Fibroblast of pulmonary artery (primary cell): Measurements from ENCODE around the gene ZBTB20.

ENCODE experiments used
- DNase-seq: peaks from one replicate; pipeline ENCODE4 v3.0.0-alpha.2; 2010; ENCODE audit warnings: low read depth
- H3K4me3 ChIP-seq: replicated peaks from 2 replicates; pipeline ENCODE4 v1.5.1; 2011; ENCODE audit warnings: low read depth, mild to moderate bottlenecking, control low read depth, low read length, moderate library complexity
- TF ChIP-seq, protein P1 (sequence below): IDR thresholded peaks from 2 replicates; pipeline ENCODE4 v1.5.1; 2011; ENCODE audit warnings: mild to moderate bottlenecking, control low read depth, low read length, inconsistent platforms; ENCODE audit errors: missing control alignments

ZBTB20 gene

DNA sequence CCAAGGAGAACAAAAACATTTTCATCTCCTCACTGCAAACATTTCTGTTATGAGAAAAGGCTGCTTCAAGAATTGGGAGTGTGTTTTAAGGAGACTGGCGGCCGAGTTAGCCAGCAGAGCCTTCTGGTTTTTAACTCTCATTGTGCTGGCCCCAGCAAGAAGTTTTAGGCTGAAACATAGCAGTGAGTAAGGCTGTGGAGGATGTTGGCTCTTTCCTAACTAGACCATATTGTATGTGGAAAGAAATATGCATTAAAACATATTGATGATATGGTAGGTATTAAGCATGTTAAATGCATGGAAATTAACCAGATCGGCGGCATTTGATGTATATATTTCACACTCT, 762.6 kb downstream of the ZBTB20 start:
- DNase-seq, result no peak
- peak overlapping the region; percentile 53 for H3K4me3 ChIP-seq
- TF ChIP-seq, protein P1, sequence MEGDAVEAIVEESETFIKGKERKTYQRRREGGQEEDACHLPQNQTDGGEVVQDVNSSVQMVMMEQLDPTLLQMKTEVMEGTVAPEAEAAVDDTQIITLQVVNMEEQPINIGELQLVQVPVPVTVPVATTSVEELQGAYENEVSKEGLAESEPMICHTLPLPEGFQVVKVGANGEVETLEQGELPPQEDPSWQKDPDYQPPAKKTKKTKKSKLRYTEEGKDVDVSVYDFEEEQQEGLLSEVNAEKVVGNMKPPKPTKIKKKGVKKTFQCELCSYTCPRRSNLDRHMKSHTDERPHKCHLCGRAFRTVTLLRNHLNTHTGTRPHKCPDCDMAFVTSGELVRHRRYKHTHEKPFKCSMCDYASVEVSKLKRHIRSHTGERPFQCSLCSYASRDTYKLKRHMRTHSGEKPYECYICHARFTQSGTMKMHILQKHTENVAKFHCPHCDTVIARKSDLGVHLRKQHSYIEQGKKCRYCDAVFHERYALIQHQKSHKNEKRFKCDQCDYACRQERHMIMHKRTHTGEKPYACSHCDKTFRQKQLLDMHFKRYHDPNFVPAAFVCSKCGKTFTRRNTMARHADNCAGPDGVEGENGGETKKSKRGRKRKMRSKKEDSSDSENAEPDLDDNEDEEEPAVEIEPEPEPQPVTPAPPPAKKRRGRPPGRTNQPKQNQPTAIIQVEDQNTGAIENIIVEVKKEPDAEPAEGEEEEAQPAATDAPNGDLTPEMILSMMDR, result no peak

DNA sequence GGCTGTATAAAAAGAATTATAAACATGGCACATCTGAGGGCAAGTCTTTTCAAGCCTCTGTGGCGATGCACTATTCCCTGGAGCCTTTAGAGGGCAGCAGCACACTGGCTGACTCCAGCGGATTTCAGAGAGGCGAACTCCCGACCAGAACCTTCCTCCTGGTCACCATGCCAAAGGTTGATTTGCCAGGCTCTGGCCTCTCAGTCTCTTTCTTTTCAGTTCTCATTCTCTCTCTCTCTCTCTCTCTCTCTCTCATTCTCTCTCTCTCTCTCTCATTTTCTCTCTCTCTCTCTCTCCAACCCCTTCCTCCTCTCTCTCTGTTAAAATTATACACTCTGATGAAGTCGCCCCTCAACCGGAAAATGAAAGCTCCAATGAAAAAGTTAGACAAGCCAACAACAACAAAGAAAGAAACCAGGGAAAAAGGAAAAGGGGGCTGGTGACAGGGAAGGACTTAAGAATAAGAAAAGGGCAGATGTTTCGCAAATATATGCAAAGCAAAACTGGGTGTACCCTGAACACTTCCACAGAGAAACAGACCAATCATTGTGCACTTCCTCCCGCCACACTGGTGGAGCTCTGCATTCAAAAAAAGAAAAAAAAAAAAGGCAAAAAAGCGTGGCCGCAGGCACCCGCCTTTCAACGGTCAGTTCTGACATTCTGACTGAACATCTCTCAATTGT, 763.1 kb downstream of the ZBTB20 start:
- TF ChIP-seq, protein P1, result peak; percentile 99
- H3K4me3 ChIP-seq, result peak overlapping the region; percentile 53
- peak; percentile 92 for DNase-seq

DNA sequence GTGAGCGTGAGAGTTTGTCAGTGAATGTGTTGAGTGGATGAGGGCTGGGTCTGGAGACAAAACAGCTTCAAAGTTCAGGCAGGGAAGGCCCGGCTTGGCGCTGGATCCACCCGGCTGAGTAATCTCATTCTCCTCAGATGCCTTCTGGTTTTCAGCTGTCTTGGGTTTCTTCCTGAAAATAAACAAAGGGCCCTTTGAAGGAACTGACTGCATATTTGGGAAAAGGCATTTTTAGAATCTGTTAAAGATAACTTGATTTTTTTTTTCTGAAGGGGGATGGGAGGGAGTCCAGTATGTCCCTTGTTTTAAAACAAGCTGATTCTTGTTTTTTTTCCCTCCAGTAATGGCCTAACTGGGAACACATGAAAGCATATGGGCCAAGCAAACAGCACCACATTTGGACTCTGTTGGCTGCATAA, 766.8 kb downstream of the ZBTB20 start:
- no peak overlapping the region for H3K4me3 ChIP-seq
- TF ChIP-seq, protein P1, result no peak
- peak; percentile 84 for DNase-seq

DNA sequence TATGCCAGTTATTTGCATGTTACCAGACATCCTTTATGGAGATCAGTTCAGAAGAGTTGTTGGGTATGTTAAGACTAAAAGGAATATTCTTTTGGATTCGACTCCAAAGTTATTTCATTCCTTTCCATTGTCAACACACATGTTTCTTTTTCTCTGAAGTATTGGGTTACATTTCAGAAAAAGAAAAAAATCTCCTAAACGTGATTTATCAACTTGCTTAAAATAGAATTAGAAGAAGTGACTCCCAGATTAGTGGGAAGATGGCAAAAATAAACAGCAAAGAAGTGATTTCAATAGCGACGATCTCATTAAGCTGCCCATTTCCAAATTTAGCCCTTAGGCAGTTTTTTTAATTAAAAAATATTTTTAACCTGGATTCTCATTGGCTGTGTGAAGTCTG, 767.8 kb downstream of the ZBTB20 start:
- TF ChIP-seq, protein P1, result no peak
- no peak for DNase-seq

DNA sequence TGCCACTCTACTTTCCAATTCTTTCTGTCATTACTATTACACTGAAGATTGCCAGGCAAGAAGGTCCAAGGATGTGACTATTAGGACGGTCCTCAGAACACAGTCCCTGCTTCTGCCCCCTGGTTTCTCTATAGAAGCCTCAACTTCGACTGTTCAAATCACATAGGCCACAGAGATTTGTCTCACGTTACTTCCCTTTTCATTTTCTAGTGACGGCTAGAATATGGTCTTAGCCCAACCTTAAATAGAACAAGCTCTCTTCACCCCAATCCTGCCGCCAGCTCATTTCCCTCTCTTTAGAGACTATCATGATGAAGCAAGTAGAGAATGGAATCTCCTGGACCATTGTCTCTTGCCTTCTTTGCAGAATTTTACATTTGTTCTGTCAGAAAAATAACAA, 768.3 kb downstream of the ZBTB20 start:
- TF ChIP-seq, protein P1, result no peak
- no peak for DNase-seq
- no peak overlapping the region for H3K4me3 ChIP-seq

More for the DNA sequence above, 767.8 kb downstream of the ZBTB20 start:
- no peak overlapping the region for H3K4me3 ChIP-seq

DNA sequence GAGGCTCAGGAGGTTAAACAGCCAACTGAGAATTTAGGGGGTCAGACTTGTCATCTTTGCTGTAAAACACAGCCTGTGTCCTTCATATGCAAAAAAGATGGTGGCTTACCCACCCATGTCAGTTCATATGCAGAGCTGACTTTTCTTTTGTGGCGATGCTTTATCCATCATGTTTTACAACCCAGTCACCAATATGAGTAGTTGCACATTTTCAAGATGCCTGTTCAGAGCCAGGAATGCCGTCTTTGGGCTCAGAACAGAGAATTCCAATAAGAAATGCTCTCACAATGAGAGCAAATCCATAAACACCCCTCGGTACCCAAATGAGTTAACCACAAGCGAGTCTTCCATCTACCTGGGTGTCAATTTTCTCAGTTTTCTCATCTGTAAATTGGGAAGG, 769.7 kb downstream of the ZBTB20 start:
- no peak overlapping the region for H3K4me3 ChIP-seq
- TF ChIP-seq, protein P1, result no peak
- DNase-seq, result no peak

DNA sequence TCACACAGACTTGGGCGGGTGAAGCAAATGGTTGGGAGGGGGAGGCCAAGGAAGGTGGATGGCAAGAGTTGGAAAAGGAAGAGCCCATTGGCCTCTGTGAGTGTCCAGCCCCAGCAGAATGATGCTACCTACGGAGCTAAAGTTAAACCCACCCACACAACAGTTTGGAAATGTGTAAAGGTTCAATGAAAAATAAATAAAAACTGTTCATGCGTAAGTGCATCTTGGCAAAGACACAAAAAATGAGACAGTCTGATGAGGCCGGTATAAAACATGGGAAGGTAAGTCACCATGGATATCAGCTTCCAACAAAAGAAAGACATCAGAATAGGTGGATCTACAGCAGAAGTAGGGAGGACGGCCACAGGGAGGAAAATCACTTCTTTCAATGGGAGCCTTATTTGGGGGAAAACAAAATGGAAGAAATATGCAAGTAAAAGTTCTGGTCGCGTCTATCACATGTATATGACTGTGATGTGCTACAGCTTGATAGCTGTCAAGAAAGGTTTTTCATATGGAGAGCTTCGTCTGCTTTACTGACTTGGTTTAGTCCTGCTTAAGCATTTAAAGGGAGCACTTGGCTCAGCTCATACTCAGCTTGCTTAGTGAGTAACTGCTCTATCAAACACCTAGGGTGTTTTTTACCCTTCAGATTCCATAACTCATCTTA, 770.4 kb downstream of the ZBTB20 start:
- DNase-seq, result no peak
- TF ChIP-seq, protein P1, result no peak
- no peak overlapping the region for H3K4me3 ChIP-seq
